Urothelium cell line (cell line): ENCODE data around the gene KSR1.

Experiments used
- DNase-seq: peaks from one replicate; pipeline ENCODE4 v3.0.0; 2011; ENCODE audit warnings: low spot score, mixed read lengths
- FAIRE-seq: peaks from 2 replicates; lab custom pipeline; 2011; peaks lifted over from hg19 to GRCh38; lab: Jason Lieb, UNC

The KSR1 gene

GRCh38 chr17:27566671-27567562 lies 110.7 kb downstream of the KSR1 start:
- DNase-seq (no peak), FAIRE-seq (no peak)

- no peak for DNase-seq
- no peak for FAIRE-seq
Measured at GRCh38 chr17:27567563-27567859, 111.3 kb downstream of the KSR1 start.

- FAIRE-seq (no peak), DNase-seq (no peak)
Measured at GRCh38 chr17:27568216-27568615, 112.0 kb downstream of the KSR1 start.

GRCh38 chr17:27568811-27569210 lies 112.6 kb downstream of the KSR1 start:
- DNase-seq (no peak), FAIRE-seq (no peak)

- no peak for DNase-seq
- FAIRE-seq = no peak
Measured at GRCh38 chr17:27569257-27569722, 113.0 kb downstream of the KSR1 start.

GRCh38 chr17:27569884-27570577 lies 113.8 kb downstream of the KSR1 start:
- no peak for DNase-seq
- FAIRE-seq = peak; percentile 55

GRCh38 chr17:27570578-27570914 lies 114.3 kb downstream of the KSR1 start:
- no peak for DNase-seq
- no peak for FAIRE-seq

GRCh38 chr17:27571563-27572352 lies 115.5 kb downstream of the KSR1 start:
- DNase-seq (no peak), FAIRE-seq (no peak)

GRCh38 chr17:27572665-27573064 lies 116.4 kb downstream of the KSR1 start:
- DNase-seq (no peak), FAIRE-seq (no peak)

GRCh38 chr17:27573548-27573947 lies 117.3 kb downstream of the KSR1 start:
- FAIRE-seq = no peak
- no peak for DNase-seq

- DNase-seq = no peak
- peak; percentile 55 for FAIRE-seq
Measured at GRCh38 chr17:27573971-27574525, 117.8 kb downstream of the KSR1 start.

- no peak for FAIRE-seq
- DNase-seq = no peak
Measured at GRCh38 chr17:27575096-27575911, 119.1 kb downstream of the KSR1 start.

GRCh38 chr17:27575912-27576252 lies 119.6 kb downstream of the KSR1 start:
- FAIRE-seq (no peak), DNase-seq (no peak)

- no peak for FAIRE-seq
- DNase-seq = no peak
Measured at GRCh38 chr17:27576477-27577083, 120.3 kb downstream of the KSR1 start.

GRCh38 chr17:27577121-27577761 lies 121.0 kb downstream of the KSR1 start:
- FAIRE-seq (no peak), DNase-seq (no peak)

GRCh38 chr17:27577884-27578717 lies 121.9 kb downstream of the KSR1 start:
- DNase-seq (no peak), FAIRE-seq (no peak)

GRCh38 chr17:27578718-27579085 lies 122.5 kb downstream of the KSR1 start:
- no peak for FAIRE-seq
- DNase-seq = peak; percentile 57

- no peak for DNase-seq
- no peak for FAIRE-seq
Measured at GRCh38 chr17:27579304-27579703, 123.1 kb downstream of the KSR1 start.

GRCh38 chr17:27579897-27580321 lies 123.7 kb downstream of the KSR1 start:
- no peak for FAIRE-seq
- DNase-seq = no peak
